HEK293 (cell line): ENCODE data around the gene CACNA1D.

Source experiments
- ZNF501 ChIP-seq: fragments of 450-650 bp; formaldehyde crosslinking; IDR thresholded peaks from 2 replicates; pipeline ENCODE4 v1.5.1; 2016; ENCODE audit warnings: missing biosample characterization, missing genetic modification characterization
- ZNF830 ChIP-seq: fragments of 450-650 bp; IDR thresholded peaks from 2 replicates; pipeline ENCODE4 v1.5.0; 2018; ENCODE audit warnings: missing biosample characterization, missing genetic modification characterization, low read depth, mild to moderate bottlenecking, moderate library complexity
- TF ChIP-seq, protein P1 (sequence below): fragments of 450-650 bp; formaldehyde crosslinking; IDR thresholded peaks from 2 replicates; pipeline ENCODE4 v1.5.1; 2016; ENCODE audit warnings: missing biosample characterization, missing genetic modification characterization

DNA sequence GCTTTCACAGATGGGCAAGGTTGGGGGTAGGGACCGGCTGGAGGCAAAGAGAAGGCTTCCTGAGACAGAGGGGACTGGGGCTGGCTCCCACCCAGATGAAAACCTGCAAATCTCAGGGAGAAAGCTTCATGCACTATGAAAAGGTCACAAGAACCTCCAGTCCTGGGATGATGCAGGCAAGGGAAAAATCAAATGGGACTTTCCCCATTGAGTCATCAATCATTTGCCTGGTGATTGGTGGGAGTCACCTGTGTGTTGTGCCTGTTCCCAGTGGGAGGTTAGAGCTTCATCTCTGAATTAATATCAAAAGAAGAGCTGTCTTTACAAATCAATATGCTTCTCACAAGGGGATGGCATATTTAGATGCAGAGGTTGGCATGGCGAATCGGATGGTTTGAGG is 49.9 kb downstream of the CACNA1D start:
- TF ChIP-seq, protein P1, sequence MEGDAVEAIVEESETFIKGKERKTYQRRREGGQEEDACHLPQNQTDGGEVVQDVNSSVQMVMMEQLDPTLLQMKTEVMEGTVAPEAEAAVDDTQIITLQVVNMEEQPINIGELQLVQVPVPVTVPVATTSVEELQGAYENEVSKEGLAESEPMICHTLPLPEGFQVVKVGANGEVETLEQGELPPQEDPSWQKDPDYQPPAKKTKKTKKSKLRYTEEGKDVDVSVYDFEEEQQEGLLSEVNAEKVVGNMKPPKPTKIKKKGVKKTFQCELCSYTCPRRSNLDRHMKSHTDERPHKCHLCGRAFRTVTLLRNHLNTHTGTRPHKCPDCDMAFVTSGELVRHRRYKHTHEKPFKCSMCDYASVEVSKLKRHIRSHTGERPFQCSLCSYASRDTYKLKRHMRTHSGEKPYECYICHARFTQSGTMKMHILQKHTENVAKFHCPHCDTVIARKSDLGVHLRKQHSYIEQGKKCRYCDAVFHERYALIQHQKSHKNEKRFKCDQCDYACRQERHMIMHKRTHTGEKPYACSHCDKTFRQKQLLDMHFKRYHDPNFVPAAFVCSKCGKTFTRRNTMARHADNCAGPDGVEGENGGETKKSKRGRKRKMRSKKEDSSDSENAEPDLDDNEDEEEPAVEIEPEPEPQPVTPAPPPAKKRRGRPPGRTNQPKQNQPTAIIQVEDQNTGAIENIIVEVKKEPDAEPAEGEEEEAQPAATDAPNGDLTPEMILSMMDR (tag by site-specific recombination), result no peak
- no peak for TF ChIP-seq ZNF501 (tag by site-specific recombination)
- TF ChIP-seq ZNF830, result no peak
